Measurements from ENCODE around the gene IQCB1.
A peak's percentile ranks its signal among the peaks of the same experiment; 100 is the strongest.
"Not testable (repeated sequence)": the region's sequence is repeated elsewhere in the genome, so short reads cannot be mapped to it uniquely, and the experiment has no call there.

The IQCB1 gene

GRCh38 chr3:121834671-121835464, at the start of gene IQCB1, which contains the start of gene EAF2:
Gene IQCB1, minus strand, starts transcription at chr3:121835060. Its CDS starts 6,100 bp downstream, at chr3:121828960.
Gene EAF2, plus strand, starts transcription at chr3:121835209. Its CDS starts 77 bp downstream, at chr3:121835286.
- Histone ChIP-seq H3K4me1 (peaks cover 32% of the 10 kb centered on the region), H3K4me2 (peak within 1 kb of the TSS; percentile 95), H3K27me3 (no peaks in the 10 kb centered on the region), H4K20me1 (peaks cover 16% of the 10 kb centered on the region; the same call in 1 of the 2 replicates), H3K36me3 (peaks cover 43% of the 10 kb centered on the region), H3K27ac (peak within 1 kb of the TSS; percentile 93), H3K4me3 (peak within 1 kb of the TSS; percentile 89), H3K9me3 (peaks cover 6% of the 10 kb centered on the region), H3K9ac (peak within 1 kb of the TSS; percentile 97)
- no peak for TF ChIP-seq Cebpa-rat (IDR thresholded peaks at IDR 0.05)

- no peaks in the 10 kb centered on the region for H3K9me3 ChIP-seq
- H4K20me1 ChIP-seq = peaks cover 13% of the 10 kb centered on the region; the same call in 1 of the 2 replicates
- no peak overlapping the region for H3K4me2 ChIP-seq
- no peak for TF ChIP-seq Cebpa-rat (IDR thresholded peaks at IDR 0.05)
- no peak overlapping the region for H3K9ac ChIP-seq
- peaks cover 57% of the 10 kb centered on the region for H3K36me3 ChIP-seq
- no peak overlapping the region for H3K27ac ChIP-seq
- peaks cover 12% of the 10 kb centered on the region for H3K4me1 ChIP-seq
- H3K27me3 ChIP-seq = no peaks in the 10 kb centered on the region
- H3K4me3 ChIP-seq = no peak overlapping the region
Observed at GRCh38 chr3:121883507-121883906, 48.6 kb upstream of the IQCB1 start.

- Histone ChIP-seq H3K4me3 (no peak overlapping the region), H3K27ac (no peak overlapping the region), H3K4me2 (no peak overlapping the region), H3K9ac (no peak overlapping the region), H3K36me3 (peaks cover 39% of the 10 kb centered on the region), H3K4me1 (no peaks in the 10 kb centered on the region), H3K27me3 (no peaks in the 10 kb centered on the region), H4K20me1 (peaks cover 13% of the 10 kb centered on the region; the same call in 1 of the 2 replicates), H3K9me3 (no peaks in the 10 kb centered on the region)
- no peak for TF ChIP-seq Cebpa-rat (IDR thresholded peaks at IDR 0.05)
Observed at GRCh38 chr3:121878411-121878810, 43.6 kb upstream of the IQCB1 start.

GRCh38 chr3:121871430-121871829, 36.6 kb upstream of the IQCB1 start:
- H3K27ac ChIP-seq = no peak overlapping the region
- no peak overlapping the region for H3K9ac ChIP-seq
- no peak overlapping the region for H3K4me2 ChIP-seq
- peaks cover 46% of the 10 kb centered on the region for H3K36me3 ChIP-seq
- no peak for TF ChIP-seq Cebpa-rat (IDR thresholded peaks at IDR 0.05)
- H3K4me1 ChIP-seq = peaks cover 41% of the 10 kb centered on the region
- H4K20me1 ChIP-seq = no peaks in the 10 kb centered on the region
- H3K27me3 ChIP-seq = no peaks in the 10 kb centered on the region
- H3K4me3 ChIP-seq = no peak overlapping the region
- no peaks in the 10 kb centered on the region for H3K9me3 ChIP-seq

GRCh38 chr3:121870717-121871116, 35.9 kb upstream of the IQCB1 start:
- no peak overlapping the region for H3K4me2 ChIP-seq
- no peaks in the 10 kb centered on the region for H3K27me3 ChIP-seq
- no peaks in the 10 kb centered on the region for H3K9me3 ChIP-seq
- H4K20me1 ChIP-seq = no peaks in the 10 kb centered on the region
- H3K4me3 ChIP-seq = no peak overlapping the region
- peaks cover 41% of the 10 kb centered on the region for H3K4me1 ChIP-seq
- no peak overlapping the region for H3K9ac ChIP-seq
- no peak for TF ChIP-seq Cebpa-rat (IDR thresholded peaks at IDR 0.05)
- H3K36me3 ChIP-seq = peaks cover 53% of the 10 kb centered on the region
- H3K27ac ChIP-seq = no peak overlapping the region

- Histone ChIP-seq H4K20me1 (no peaks in the 10 kb centered on the region), H3K4me3 (no peak overlapping the region), H3K27me3 (no peaks in the 10 kb centered on the region), H3K9me3 (no peaks in the 10 kb centered on the region), H3K4me2 (peak overlapping the region; percentile 29), H3K9ac (no peak overlapping the region), H3K4me1 (peaks cover 41% of the 10 kb centered on the region), H3K36me3 (peaks cover 63% of the 10 kb centered on the region), H3K27ac (no peak overlapping the region)
- no peak for TF ChIP-seq Cebpa-rat (IDR thresholded peaks at IDR 0.05)
Observed at GRCh38 chr3:121869736-121870135, 34.9 kb upstream of the IQCB1 start.

GRCh38 chr3:121863801-121864200, 28.9 kb upstream of the IQCB1 start:
- Histone ChIP-seq H4K20me1 (peaks cover 10% of the 10 kb centered on the region; the same call in 1 of the 2 replicates), H3K4me3 (no peak overlapping the region), H3K4me2 (no peak overlapping the region), H3K36me3 (peaks cover 83% of the 10 kb centered on the region), H3K4me1 (peaks cover 13% of the 10 kb centered on the region), H3K27ac (no peak overlapping the region), H3K9ac (no peak overlapping the region), H3K27me3 (no peaks in the 10 kb centered on the region), H3K9me3 (peaks cover 14% of the 10 kb centered on the region)
- no peak for TF ChIP-seq Cebpa-rat (IDR thresholded peaks at IDR 0.05)

- peaks cover 83% of the 10 kb centered on the region for H3K36me3 ChIP-seq
- H3K9me3 ChIP-seq = peaks cover 14% of the 10 kb centered on the region
- H4K20me1 ChIP-seq, H3K27me3 ChIP-seq, H3K4me1 ChIP-seq, H3K4me2 ChIP-seq, H3K4me3 ChIP-seq, H3K9ac ChIP-seq, H3K27ac ChIP-seq: not testable (repeated sequence)
Observed at GRCh38 chr3:121863247-121863646, 28.4 kb upstream of the IQCB1 start.

- H3K27me3 ChIP-seq, H3K9me3 ChIP-seq, H3K9ac ChIP-seq, H3K27ac ChIP-seq, H3K4me3 ChIP-seq, H3K4me2 ChIP-seq, H3K4me1 ChIP-seq: not testable (repeated sequence)
- Histone ChIP-seq H4K20me1 (peaks cover 22% of the 10 kb centered on the region), H3K36me3 (peaks cover 83% of the 10 kb centered on the region)
Observed at GRCh38 chr3:121857778-121858177, 22.9 kb upstream of the IQCB1 start.

- no peak overlapping the region for H3K9ac ChIP-seq
- H3K4me2 ChIP-seq = no peak overlapping the region
- no peaks in the 10 kb centered on the region for H3K4me1 ChIP-seq
- H3K4me3 ChIP-seq = no peak overlapping the region
- 0 out of 2 replicates have a peak, but pooled peaks cover 3% of the 10 kb centered on the region for H3K9me3 ChIP-seq
- no peak overlapping the region for H3K27ac ChIP-seq
- peaks cover 35% of the 10 kb centered on the region for H4K20me1 ChIP-seq
- TF ChIP-seq Cebpa-rat (IDR thresholded peaks at IDR 0.05) = no peak
- H3K27me3 ChIP-seq = no peaks in the 10 kb centered on the region
- H3K36me3 ChIP-seq = peaks cover 79% of the 10 kb centered on the region
Observed at GRCh38 chr3:121855555-121855954, 20.7 kb upstream of the IQCB1 start.
